Measurements from ENCODE around the gene NSD2. TPM values are rescaled to one million over a fixed set of nuclear protein-coding genes. Genes with fewer than 3 reads are reported as not detected.

NSD2 gene
- polyA plus RNA-seq, 1 donor from 2014 or later, result 51.6 TPM

GRCh38 chr4:1899149-1900086 is 28.2 kb downstream of the NSD2 start:
- H3K9me2 ChIP-seq (ENCODE audit: insufficient read depth, low read length), result no peaks in the 10 kb centered on the region
- H3K9ac ChIP-seq (ENCODE audit: low read length), result no peak overlapping the region
- no peaks in the 10 kb centered on the region for H3K27me3 ChIP-seq (ENCODE audit: insufficient read depth, low read depth, low read length)
- H3K36me3 ChIP-seq (ENCODE audit: insufficient read depth, low read length), result peaks cover 3% of the 10 kb centered on the region
- no peak overlapping the region for H3K4me3 ChIP-seq (ENCODE audit: low read length)
- no peak overlapping the region for H2AFZ ChIP-seq (ENCODE audit: low read depth, low read length)
- no peaks in the 10 kb centered on the region for H3F3A ChIP-seq (ENCODE audit: insufficient read depth, low read length, poor library complexity, severe bottlenecking)
- no peaks in the 10 kb centered on the region for H3K9me3 ChIP-seq (ENCODE audit: low read length)
- H3K27ac ChIP-seq (ENCODE audit: low read length), result no peak overlapping the region
- peaks cover 8% of the 10 kb centered on the region for H4K20me1 ChIP-seq (ENCODE audit: insufficient read depth)
- peaks cover 74% of the 10 kb centered on the region for H3K79me2 ChIP-seq (replicated peaks; ENCODE audit: insufficient read depth, low read length)
- no peak overlapping the region for H3K4me2 ChIP-seq (ENCODE audit: low read length)
- no peak for TF ChIP-seq EZH2 (IDR thresholded peaks at IDR 0.05; ENCODE audit: borderline replicate concordance, insufficient read depth, low read length, poor library complexity, severe bottlenecking)
- no peak for TF ChIP-seq MXI1 (conservative IDR thresholded peaks at IDR 0.05; ENCODE audit: poor library complexity, severe bottlenecking)
- TF ChIP-seq, protein P1, sequence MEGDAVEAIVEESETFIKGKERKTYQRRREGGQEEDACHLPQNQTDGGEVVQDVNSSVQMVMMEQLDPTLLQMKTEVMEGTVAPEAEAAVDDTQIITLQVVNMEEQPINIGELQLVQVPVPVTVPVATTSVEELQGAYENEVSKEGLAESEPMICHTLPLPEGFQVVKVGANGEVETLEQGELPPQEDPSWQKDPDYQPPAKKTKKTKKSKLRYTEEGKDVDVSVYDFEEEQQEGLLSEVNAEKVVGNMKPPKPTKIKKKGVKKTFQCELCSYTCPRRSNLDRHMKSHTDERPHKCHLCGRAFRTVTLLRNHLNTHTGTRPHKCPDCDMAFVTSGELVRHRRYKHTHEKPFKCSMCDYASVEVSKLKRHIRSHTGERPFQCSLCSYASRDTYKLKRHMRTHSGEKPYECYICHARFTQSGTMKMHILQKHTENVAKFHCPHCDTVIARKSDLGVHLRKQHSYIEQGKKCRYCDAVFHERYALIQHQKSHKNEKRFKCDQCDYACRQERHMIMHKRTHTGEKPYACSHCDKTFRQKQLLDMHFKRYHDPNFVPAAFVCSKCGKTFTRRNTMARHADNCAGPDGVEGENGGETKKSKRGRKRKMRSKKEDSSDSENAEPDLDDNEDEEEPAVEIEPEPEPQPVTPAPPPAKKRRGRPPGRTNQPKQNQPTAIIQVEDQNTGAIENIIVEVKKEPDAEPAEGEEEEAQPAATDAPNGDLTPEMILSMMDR (IDR thresholded peaks at IDR 0.05; ENCODE audit: poor library complexity, severe bottlenecking), result peak; percentile 92
- TF ChIP-seq RAD21 (conservative IDR thresholded peaks at IDR 0.05), result peak; percentile 83
- TF ChIP-seq TAF1 (IDR thresholded peaks at IDR 0.05; ENCODE audit: low read depth), result no peak
- no peak for TF ChIP-seq EP300 (conservative IDR thresholded peaks at IDR 0.05; ENCODE audit: poor library complexity, severe bottlenecking)
- TF ChIP-seq SMC3 (conservative IDR thresholded peaks at IDR 0.05; ENCODE audit: poor library complexity), result peak; percentile 77
- TF ChIP-seq, protein P2, sequence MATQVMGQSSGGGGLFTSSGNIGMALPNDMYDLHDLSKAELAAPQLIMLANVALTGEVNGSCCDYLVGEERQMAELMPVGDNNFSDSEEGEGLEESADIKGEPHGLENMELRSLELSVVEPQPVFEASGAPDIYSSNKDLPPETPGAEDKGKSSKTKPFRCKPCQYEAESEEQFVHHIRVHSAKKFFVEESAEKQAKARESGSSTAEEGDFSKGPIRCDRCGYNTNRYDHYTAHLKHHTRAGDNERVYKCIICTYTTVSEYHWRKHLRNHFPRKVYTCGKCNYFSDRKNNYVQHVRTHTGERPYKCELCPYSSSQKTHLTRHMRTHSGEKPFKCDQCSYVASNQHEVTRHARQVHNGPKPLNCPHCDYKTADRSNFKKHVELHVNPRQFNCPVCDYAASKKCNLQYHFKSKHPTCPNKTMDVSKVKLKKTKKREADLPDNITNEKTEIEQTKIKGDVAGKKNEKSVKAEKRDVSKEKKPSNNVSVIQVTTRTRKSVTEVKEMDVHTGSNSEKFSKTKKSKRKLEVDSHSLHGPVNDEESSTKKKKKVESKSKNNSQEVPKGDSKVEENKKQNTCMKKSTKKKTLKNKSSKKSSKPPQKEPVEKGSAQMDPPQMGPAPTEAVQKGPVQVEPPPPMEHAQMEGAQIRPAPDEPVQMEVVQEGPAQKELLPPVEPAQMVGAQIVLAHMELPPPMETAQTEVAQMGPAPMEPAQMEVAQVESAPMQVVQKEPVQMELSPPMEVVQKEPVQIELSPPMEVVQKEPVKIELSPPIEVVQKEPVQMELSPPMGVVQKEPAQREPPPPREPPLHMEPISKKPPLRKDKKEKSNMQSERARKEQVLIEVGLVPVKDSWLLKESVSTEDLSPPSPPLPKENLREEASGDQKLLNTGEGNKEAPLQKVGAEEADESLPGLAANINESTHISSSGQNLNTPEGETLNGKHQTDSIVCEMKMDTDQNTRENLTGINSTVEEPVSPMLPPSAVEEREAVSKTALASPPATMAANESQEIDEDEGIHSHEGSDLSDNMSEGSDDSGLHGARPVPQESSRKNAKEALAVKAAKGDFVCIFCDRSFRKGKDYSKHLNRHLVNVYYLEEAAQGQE (IDR thresholded peaks at IDR 0.05; ENCODE audit: borderline replicate concordance), result no peak
- no peak for TF ChIP-seq POLR2AphosphoS5 (IDR thresholded peaks at IDR 0.05)

GRCh38 chr4:1900087-1900433 is 28.9 kb downstream of the NSD2 start:
- H3K9me3 ChIP-seq (ENCODE audit: low read length), result no peaks in the 10 kb centered on the region
- no peak overlapping the region for H3K4me2 ChIP-seq (ENCODE audit: low read length)
- no peak overlapping the region for H2AFZ ChIP-seq (ENCODE audit: low read depth, low read length)
- no peaks in the 10 kb centered on the region for H3K27me3 ChIP-seq (ENCODE audit: insufficient read depth, low read depth, low read length)
- TF ChIP-seq MXI1 (conservative IDR thresholded peaks at IDR 0.05; ENCODE audit: poor library complexity, severe bottlenecking), result no peak
- TF ChIP-seq, protein P2 (IDR thresholded peaks at IDR 0.05; ENCODE audit: borderline replicate concordance), result no peak
- no peak for TF ChIP-seq EP300 (conservative IDR thresholded peaks at IDR 0.05; ENCODE audit: poor library complexity, severe bottlenecking)
- TF ChIP-seq EZH2 (IDR thresholded peaks at IDR 0.05; ENCODE audit: borderline replicate concordance, insufficient read depth, low read length, poor library complexity, severe bottlenecking), result no peak
- TF ChIP-seq POLR2AphosphoS5 (IDR thresholded peaks at IDR 0.05), result no peak
- TF ChIP-seq TAF1 (IDR thresholded peaks at IDR 0.05; ENCODE audit: low read depth), result no peak
- TF ChIP-seq SMC3 (conservative IDR thresholded peaks at IDR 0.05; ENCODE audit: poor library complexity), result no peak
- no peak overlapping the region for H3K9ac ChIP-seq (ENCODE audit: low read length)
- H4K20me1 ChIP-seq (ENCODE audit: insufficient read depth), result peaks cover 8% of the 10 kb centered on the region
- peaks cover 70% of the 10 kb centered on the region for H3K79me2 ChIP-seq (replicated peaks; ENCODE audit: insufficient read depth, low read length)
- H3K9me2 ChIP-seq (ENCODE audit: insufficient read depth, low read length), result no peaks in the 10 kb centered on the region
- no peak overlapping the region for H3K27ac ChIP-seq (ENCODE audit: low read length)
- H3K36me3 ChIP-seq (ENCODE audit: insufficient read depth, low read length), result peaks cover 3% of the 10 kb centered on the region
- H3F3A ChIP-seq (ENCODE audit: insufficient read depth, low read length, poor library complexity, severe bottlenecking), result no peaks in the 10 kb centered on the region
- no peak overlapping the region for H3K4me3 ChIP-seq (ENCODE audit: low read length)
